ENCODE data around the gene APRT.

Gene APRT

GRCh38 chr16:88846088-88846487 is 34.4 kb upstream of the APRT start:
- no peaks in the 10 kb centered on the region for H3K79me2 ChIP-seq (ENCODE audit: low read length)
- TF ChIP-seq, protein P1, sequence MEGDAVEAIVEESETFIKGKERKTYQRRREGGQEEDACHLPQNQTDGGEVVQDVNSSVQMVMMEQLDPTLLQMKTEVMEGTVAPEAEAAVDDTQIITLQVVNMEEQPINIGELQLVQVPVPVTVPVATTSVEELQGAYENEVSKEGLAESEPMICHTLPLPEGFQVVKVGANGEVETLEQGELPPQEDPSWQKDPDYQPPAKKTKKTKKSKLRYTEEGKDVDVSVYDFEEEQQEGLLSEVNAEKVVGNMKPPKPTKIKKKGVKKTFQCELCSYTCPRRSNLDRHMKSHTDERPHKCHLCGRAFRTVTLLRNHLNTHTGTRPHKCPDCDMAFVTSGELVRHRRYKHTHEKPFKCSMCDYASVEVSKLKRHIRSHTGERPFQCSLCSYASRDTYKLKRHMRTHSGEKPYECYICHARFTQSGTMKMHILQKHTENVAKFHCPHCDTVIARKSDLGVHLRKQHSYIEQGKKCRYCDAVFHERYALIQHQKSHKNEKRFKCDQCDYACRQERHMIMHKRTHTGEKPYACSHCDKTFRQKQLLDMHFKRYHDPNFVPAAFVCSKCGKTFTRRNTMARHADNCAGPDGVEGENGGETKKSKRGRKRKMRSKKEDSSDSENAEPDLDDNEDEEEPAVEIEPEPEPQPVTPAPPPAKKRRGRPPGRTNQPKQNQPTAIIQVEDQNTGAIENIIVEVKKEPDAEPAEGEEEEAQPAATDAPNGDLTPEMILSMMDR (IDR thresholded peaks at IDR 0.05; ENCODE audit: low read depth, low read length) = no peak
- TF ChIP-seq EZH2phosphoT487 (IDR thresholded peaks at IDR 0.05; ENCODE audit: low read depth) = no peak
- no peaks in the 10 kb centered on the region for H3K4me1 ChIP-seq (ENCODE audit: low read length)
- peaks cover 3% of the 10 kb centered on the region for H4K20me1 ChIP-seq (ENCODE audit: insufficient read depth, low read length)
- peaks cover 8% of the 10 kb centered on the region for H3K36me3 ChIP-seq (replicated peaks; ENCODE audit: low read depth, low read length)
- no peak overlapping the region for H2AFZ ChIP-seq (ENCODE audit: low read depth, low read length)
- H3K4me3 ChIP-seq (ENCODE audit: low read length) = no peak overlapping the region
- no peak overlapping the region for H3K4me2 ChIP-seq (ENCODE audit: low read length)
- no peak overlapping the region for H3K27ac ChIP-seq (ENCODE audit: low read length)
- H3K27me3 ChIP-seq (ENCODE audit: low read depth, low read length) = no peaks in the 10 kb centered on the region
- H3K9ac ChIP-seq (ENCODE audit: low read length) = no peak overlapping the region
- no peaks in the 10 kb centered on the region for H3K9me3 ChIP-seq (ENCODE audit: insufficient read depth, low read length)

GRCh38 chr16:88844419-88845036 is 32.8 kb upstream of the APRT start:
- Histone ChIP-seq H3K27ac (ENCODE audit: low read length) (no peak overlapping the region), H3K9me3 (ENCODE audit: insufficient read depth, low read length) (no peaks in the 10 kb centered on the region), H3K4me2 (ENCODE audit: low read length) (no peak overlapping the region), H3K4me3 (ENCODE audit: low read length) (no peak overlapping the region), H3K27me3 (ENCODE audit: low read depth, low read length) (no peaks in the 10 kb centered on the region), H3K79me2 (ENCODE audit: low read length) (no peaks in the 10 kb centered on the region), H4K20me1 (ENCODE audit: insufficient read depth, low read length) (peaks cover 3% of the 10 kb centered on the region), H3K9ac (ENCODE audit: low read length) (no peak overlapping the region), H3K4me1 (ENCODE audit: low read length) (no peaks in the 10 kb centered on the region), H2AFZ (ENCODE audit: low read depth, low read length) (no peak overlapping the region), H3K36me3 (replicated peaks; ENCODE audit: low read depth, low read length) (peaks cover 5% of the 10 kb centered on the region)
- TF ChIP-seq EZH2phosphoT487 (IDR thresholded peaks at IDR 0.05; ENCODE audit: low read depth) = no peak
- TF ChIP-seq, protein P1 (IDR thresholded peaks at IDR 0.05; ENCODE audit: low read depth, low read length) = no peak

DNA sequence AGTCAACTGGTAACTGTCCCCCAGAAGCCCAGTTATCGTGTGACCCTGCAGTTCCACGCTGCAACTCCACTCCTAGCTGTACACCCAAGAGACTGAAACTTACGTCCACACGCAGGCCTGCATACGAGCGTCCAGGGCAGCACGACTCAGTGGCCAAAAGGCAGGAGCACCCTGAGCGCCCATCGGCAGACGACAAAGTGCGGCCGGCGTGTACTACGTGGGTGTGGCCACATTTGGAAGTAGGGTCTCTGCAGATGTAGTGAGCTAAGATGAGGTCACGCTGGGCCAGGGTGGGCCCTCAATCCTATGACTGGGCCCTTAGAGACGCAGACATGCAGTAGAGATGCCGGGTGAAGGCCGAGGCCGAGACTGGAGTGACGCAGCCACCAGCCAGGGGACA is 31.5 kb upstream of the APRT start:
- H3K79me2 ChIP-seq (ENCODE audit: low read length) = no peaks in the 10 kb centered on the region
- TF ChIP-seq, protein P1 (IDR thresholded peaks at IDR 0.05; ENCODE audit: low read depth, low read length) = no peak
- TF ChIP-seq EZH2phosphoT487 (IDR thresholded peaks at IDR 0.05; ENCODE audit: low read depth) = no peak
- H3K36me3 ChIP-seq (replicated peaks; ENCODE audit: low read depth, low read length) = peaks cover 5% of the 10 kb centered on the region
- H3K27ac ChIP-seq (ENCODE audit: low read length) = no peak overlapping the region
- H3K9me3 ChIP-seq (ENCODE audit: insufficient read depth, low read length) = no peaks in the 10 kb centered on the region
- H3K4me2 ChIP-seq (ENCODE audit: low read length) = no peak overlapping the region
- H2AFZ ChIP-seq (ENCODE audit: low read depth, low read length) = no peak overlapping the region
- H3K9ac ChIP-seq (ENCODE audit: low read length) = no peak overlapping the region
- no peaks in the 10 kb centered on the region for H3K4me1 ChIP-seq (ENCODE audit: low read length)
- H3K4me3 ChIP-seq (ENCODE audit: low read length) = no peak overlapping the region
- H3K27me3 ChIP-seq (ENCODE audit: low read depth, low read length) = no peaks in the 10 kb centered on the region
- peaks cover 3% of the 10 kb centered on the region for H4K20me1 ChIP-seq (ENCODE audit: insufficient read depth, low read length)

DNA sequence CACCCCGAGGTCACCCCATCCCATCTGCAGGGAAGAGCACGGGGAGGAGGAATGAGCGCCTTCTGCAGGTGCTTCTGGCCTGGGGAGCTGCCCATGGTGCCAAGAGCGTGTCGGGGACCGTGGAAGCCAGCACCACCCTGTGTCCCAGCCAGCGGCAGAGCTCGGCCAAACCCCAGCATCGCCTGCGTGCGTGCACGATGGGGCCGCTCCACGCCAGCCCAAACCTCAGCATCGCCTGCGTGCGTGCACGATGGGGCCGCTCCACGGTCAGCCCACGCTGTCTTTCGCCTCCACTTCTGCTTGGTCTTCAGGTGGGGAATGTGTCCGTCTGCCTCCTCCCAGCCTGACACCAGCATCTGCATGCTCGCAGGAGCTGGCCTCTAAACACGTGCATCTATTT is 31.1 kb upstream of the APRT start:
- no peak overlapping the region for H3K4me3 ChIP-seq (ENCODE audit: low read length)
- H3K9me3 ChIP-seq (ENCODE audit: insufficient read depth, low read length) = no peaks in the 10 kb centered on the region
- H4K20me1 ChIP-seq (ENCODE audit: insufficient read depth, low read length) = peaks cover 3% of the 10 kb centered on the region
- H3K27ac ChIP-seq (ENCODE audit: low read length) = no peak overlapping the region
- H3K4me1 ChIP-seq (ENCODE audit: low read length) = no peaks in the 10 kb centered on the region
- H3K4me2 ChIP-seq (ENCODE audit: low read length) = no peak overlapping the region
- no peaks in the 10 kb centered on the region for H3K79me2 ChIP-seq (ENCODE audit: low read length)
- peaks cover 3% of the 10 kb centered on the region for H3K36me3 ChIP-seq (replicated peaks; ENCODE audit: low read depth, low read length)
- TF ChIP-seq EZH2phosphoT487 (IDR thresholded peaks at IDR 0.05; ENCODE audit: low read depth) = no peak
- TF ChIP-seq, protein P1 (IDR thresholded peaks at IDR 0.05; ENCODE audit: low read depth, low read length) = no peak
- H3K27me3 ChIP-seq (ENCODE audit: low read depth, low read length) = no peaks in the 10 kb centered on the region
- H2AFZ ChIP-seq (ENCODE audit: low read depth, low read length) = no peak overlapping the region
- no peak overlapping the region for H3K9ac ChIP-seq (ENCODE audit: low read length)

All from OCI-LY3 (cell line).